H9 (cell line): Measurements from ENCODE around the gene FRRS1. TPM values are rescaled to one million over a fixed set of nuclear protein-coding genes. Genes with fewer than 3 reads are reported as not detected.

Experiments
- DNase-seq: peaks from one replicate; pipeline ENCODE4 v3.0.0-alpha.2; 2017
- H2AFZ ChIP-seq: one replicate; pipeline ENCODE4 v1.6.1; 2013; ENCODE audit warnings: mild to moderate bottlenecking, low read length, control low read depth, moderate library complexity
- H2AK5ac ChIP-seq: 2 replicates; pipeline ENCODE4 v1.6.1; 2013; ENCODE audit warnings: low read length, control low read depth, mixed read lengths; ENCODE audit not compliant: insufficient read length
- H2BK120ac ChIP-seq: one replicate; pipeline ENCODE4 v1.6.1; 2013; ENCODE audit warnings: low read depth, mild to moderate bottlenecking, low read length, control low read depth, inconsistent platforms; ENCODE audit not compliant: poor library complexity, severe bottlenecking
- H2BK12ac ChIP-seq: 2 replicates; pipeline ENCODE4 v1.6.1; 2013; ENCODE audit warnings: low read length, control low read depth, mixed read lengths, low read depth; ENCODE audit not compliant: insufficient read length
- H2BK15ac ChIP-seq: 2 replicates; pipeline ENCODE4 v1.6.1; 2013; ENCODE audit warnings: low read depth, low read length, control low read depth
- H2BK20ac ChIP-seq: one replicate; pipeline ENCODE4 v1.6.1; 2013; ENCODE audit warnings: low read depth, mild to moderate bottlenecking, low read length, control low read depth, inconsistent platforms; ENCODE audit not compliant: poor library complexity, severe bottlenecking
- H2BK5ac ChIP-seq: 2 replicates; pipeline ENCODE4 v1.6.1; 2013; ENCODE audit warnings: low read length, control low read depth, mixed read lengths; ENCODE audit not compliant: insufficient read length
- H3K14ac ChIP-seq: 2 replicates; pipeline ENCODE4 v1.6.1; 2013; ENCODE audit warnings: low read length, control low read depth; ENCODE audit not compliant: insufficient read depth
- H3K18ac ChIP-seq: 2 replicates; pipeline ENCODE4 v1.6.1; 2013; ENCODE audit warnings: low read depth, mild to moderate bottlenecking, mixed read lengths, low read length, control low read depth; ENCODE audit not compliant: insufficient read length
- H3K23ac ChIP-seq: 2 replicates; pipeline ENCODE4 v1.6.1; 2013; ENCODE audit warnings: low read length, control low read depth, mixed read lengths, low read depth; ENCODE audit not compliant: insufficient read length
- H3K23me2 ChIP-seq: 2 replicates; pipeline ENCODE4 v1.6.1; 2013; ENCODE audit warnings: low read depth, mild to moderate bottlenecking, mixed read lengths, low read length, control low read depth; ENCODE audit not compliant: insufficient read length, poor library complexity, severe bottlenecking
- H3K27ac ChIP-seq: 2 replicates; pipeline ENCODE4 v1.5.1; 2013; ENCODE audit warnings: low read length, control low read depth, mixed read lengths, low read depth; ENCODE audit not compliant: insufficient read length
- H3K27me3 ChIP-seq: 2 replicates; pipeline ENCODE4 v1.6.1; 2013; ENCODE audit warnings: low read length, control low read depth, inconsistent platforms; ENCODE audit not compliant: insufficient read depth
- H3K4ac ChIP-seq: 2 replicates; pipeline ENCODE4 v1.6.1; 2013; ENCODE audit warnings: low read depth, mild to moderate bottlenecking, control low read depth, inconsistent platforms, low read length, moderate library complexity
- H3K4me1 ChIP-seq: 2 replicates; pipeline ENCODE4 v1.6.1; 2013; ENCODE audit warnings: low read length, control low read depth, inconsistent platforms; ENCODE audit not compliant: insufficient read depth
- H3K4me2 ChIP-seq: 2 replicates; pipeline ENCODE4 v1.6.1; 2013; ENCODE audit warnings: low read length, control low read depth, mixed read lengths; ENCODE audit not compliant: insufficient read length, insufficient read depth
- H3K56ac ChIP-seq: 2 replicates; pipeline ENCODE4 v1.6.1; 2013; ENCODE audit warnings: low read depth, mild to moderate bottlenecking, mixed read lengths, low read length, control low read depth; ENCODE audit not compliant: insufficient read length
- H3K79me1 ChIP-seq: 2 replicates; pipeline ENCODE4 v1.6.1; 2013; ENCODE audit warnings: low read depth, mild to moderate bottlenecking, moderate library complexity, low read length, control low read depth, inconsistent platforms; ENCODE audit not compliant: insufficient read depth, poor library complexity, severe bottlenecking
- H3K79me2 ChIP-seq: 2 replicates; pipeline ENCODE4 v1.6.1; 2013; ENCODE audit warnings: low read length, control low read depth, inconsistent platforms; ENCODE audit not compliant: insufficient read depth
- H3K9ac ChIP-seq: 2 replicates; pipeline ENCODE4 v1.6.1; 2013; ENCODE audit warnings: low read length, control low read depth, mixed read lengths; ENCODE audit not compliant: insufficient read length; ENCODE audit errors: extremely low read depth
- H3K9me3 ChIP-seq: one replicate; pipeline ENCODE4 v1.6.1; 2013; ENCODE audit warnings: low read depth, low read length, inconsistent platforms; ENCODE audit not compliant: control insufficient read depth
- H3T11ph ChIP-seq: one replicate; pipeline ENCODE4 v1.6.1; 2013; ENCODE audit warnings: mild to moderate bottlenecking, low read length, control low read depth, inconsistent platforms
- H4K20me1 ChIP-seq: one replicate; pipeline ENCODE4 v1.6.1; 2013; ENCODE audit not compliant: control insufficient read depth, insufficient read length, insufficient read depth
- H4K5ac ChIP-seq: 2 replicates; pipeline ENCODE4 v1.6.1; 2013; ENCODE audit warnings: low read depth, mild to moderate bottlenecking, mixed read lengths, low read length, control low read depth; ENCODE audit not compliant: insufficient read length
- H4K8ac ChIP-seq: replicated peaks from 2 replicates; pipeline ENCODE4 v1.6.1; 2013; ENCODE audit warnings: low read length, control low read depth, mixed read lengths, low read depth; ENCODE audit not compliant: insufficient read length
- H4K91ac ChIP-seq: 2 replicates; pipeline ENCODE4 v1.6.1; 2013; ENCODE audit warnings: low read depth, mild to moderate bottlenecking, moderate library complexity, mixed read lengths, low read length, control low read depth; ENCODE audit not compliant: insufficient read length
- H3K27ac Mint-ChIP-seq, 3 experiments: 2 replicates in 2 of 3; 3 replicates in 1 of 3; pipeline ENCODE4 v1.8.0; 2020 to 2021; ENCODE audit warnings: mixed read lengths in 3 of 3, mild to moderate bottlenecking in 1 of 3, moderate library complexity in 1 of 3
- H3K27me3 Mint-ChIP-seq: 2 replicates; pipeline ENCODE4 v1.8.0; 2021; ENCODE audit warnings: low read depth, mild to moderate bottlenecking, moderate library complexity, mixed read lengths
- H3K36me3 Mint-ChIP-seq, 3 experiments: 2 replicates in 2 of 3; 3 replicates in 1 of 3; pipeline ENCODE4 v1.8.0; 2020 to 2021; ENCODE audit warnings: low read depth in 3 of 3, mixed read lengths in 3 of 3; ENCODE audit not compliant: insufficient read depth in 1 of 3
- H3K4me1 Mint-ChIP-seq, 2 experiments: 2 replicates each; pipeline ENCODE4 v1.8.0; 2020; ENCODE audit warnings: mixed read lengths in 2 of 2
- H3K4me3 Mint-ChIP-seq, 2 experiments: 2 replicates in 1 of 2; 3 replicates in 1 of 2; pipeline ENCODE4 v1.8.0; 2020 to 2021; ENCODE audit warnings: mild to moderate bottlenecking in 2 of 2, mixed read lengths in 2 of 2, moderate library complexity in 1 of 2
- H3K9me3 Mint-ChIP-seq, 2 experiments: 2 replicates in 1 of 2; 3 replicates in 1 of 2; pipeline ENCODE4 v1.8.0; 2020; ENCODE audit warnings: mild to moderate bottlenecking in 2 of 2, mixed read lengths in 2 of 2, moderate library complexity in 1 of 2
- WGBS: extraction: QIAGEN DNeasy Blood & Tissue Kit; methylation state at CpG from one replicate; pipeline ENCODE4 v1.1.7; 2013; ENCODE audit warnings: missing lambda C conversion rate, low lambda C conversion rate, mixed read lengths; ENCODE audit not compliant: insufficient read length; ENCODE audit errors: extremely low coverage; 5-methylcytosine and 5-hydroxymethylcytosine counted together
- total RNA-seq: library from RNA; stranded (reverse); gene quantifications from 2 replicates; pipeline ENCODE4 v1.2.1, GENCODE V29; 2021
- TF ChIP-seq, protein P1 (sequence below): fragments of 200-600 bp; sonication (generic); conservative IDR thresholded peaks from 3 replicates; pipeline ENCODE4 v1.8.0; 2021; ENCODE audit warnings: antibody characterized with exemption, mild to moderate bottlenecking

Gene FRRS1
- total RNA-seq, 1 experiment from 2014 or later: 5.6 TPM

GRCh38 chr1:99672038-99672437 is 94.4 kb downstream of the FRRS1 start:
- H3K27ac ChIP-seq: no peak overlapping the region
- no peak overlapping the region for H2BK15ac ChIP-seq
- Mint-ChIP-seq H3K36me3 (no peaks in the 10 kb centered on the region), H3K4me3 (no peak overlapping the region), H3K27me3 (no peaks in the 10 kb centered on the region), H3K9me3 (no peaks in the 10 kb centered on the region), H3K4me1 (no peaks in the 10 kb centered on the region), H3K27ac (no peak overlapping the region)
- no peak overlapping the region for H4K5ac ChIP-seq
- H2BK5ac ChIP-seq: no peak overlapping the region
- TF ChIP-seq, protein P1, sequence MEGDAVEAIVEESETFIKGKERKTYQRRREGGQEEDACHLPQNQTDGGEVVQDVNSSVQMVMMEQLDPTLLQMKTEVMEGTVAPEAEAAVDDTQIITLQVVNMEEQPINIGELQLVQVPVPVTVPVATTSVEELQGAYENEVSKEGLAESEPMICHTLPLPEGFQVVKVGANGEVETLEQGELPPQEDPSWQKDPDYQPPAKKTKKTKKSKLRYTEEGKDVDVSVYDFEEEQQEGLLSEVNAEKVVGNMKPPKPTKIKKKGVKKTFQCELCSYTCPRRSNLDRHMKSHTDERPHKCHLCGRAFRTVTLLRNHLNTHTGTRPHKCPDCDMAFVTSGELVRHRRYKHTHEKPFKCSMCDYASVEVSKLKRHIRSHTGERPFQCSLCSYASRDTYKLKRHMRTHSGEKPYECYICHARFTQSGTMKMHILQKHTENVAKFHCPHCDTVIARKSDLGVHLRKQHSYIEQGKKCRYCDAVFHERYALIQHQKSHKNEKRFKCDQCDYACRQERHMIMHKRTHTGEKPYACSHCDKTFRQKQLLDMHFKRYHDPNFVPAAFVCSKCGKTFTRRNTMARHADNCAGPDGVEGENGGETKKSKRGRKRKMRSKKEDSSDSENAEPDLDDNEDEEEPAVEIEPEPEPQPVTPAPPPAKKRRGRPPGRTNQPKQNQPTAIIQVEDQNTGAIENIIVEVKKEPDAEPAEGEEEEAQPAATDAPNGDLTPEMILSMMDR: no peak
- H2BK20ac ChIP-seq: no peak overlapping the region
- no peak overlapping the region for H3K4ac ChIP-seq
- H2AK5ac ChIP-seq: no peak overlapping the region
- H3K9ac ChIP-seq: no peak overlapping the region
- WGBS: no CpG with 5 or more reads among the region's 4 CpGs
- no peak overlapping the region for H3K18ac ChIP-seq
- no peak overlapping the region for H4K8ac ChIP-seq
- no peak overlapping the region for H2AFZ ChIP-seq
- H3K9me3 ChIP-seq: no peaks in the 10 kb centered on the region
- no peak overlapping the region for H3K4me2 ChIP-seq
- H3K27me3 ChIP-seq: no peaks in the 10 kb centered on the region
- H3K79me1 ChIP-seq: no peaks in the 10 kb centered on the region
- no peaks in the 10 kb centered on the region for H3K4me1 ChIP-seq
- H4K91ac ChIP-seq: no peak overlapping the region
- H3K56ac ChIP-seq: no peak overlapping the region
- no peaks in the 10 kb centered on the region for H3K79me2 ChIP-seq
- H3K23me2 ChIP-seq: no peaks in the 10 kb centered on the region
- no peak overlapping the region for H3T11ph ChIP-seq
- H3K23ac ChIP-seq: no peak overlapping the region
- H2BK120ac ChIP-seq: no peak overlapping the region
- no peak for DNase-seq
- H3K14ac ChIP-seq: no peak overlapping the region
- H2BK12ac ChIP-seq: no peak overlapping the region
- no peaks in the 10 kb centered on the region for H4K20me1 ChIP-seq
